IPS DF 6.9 (cell line): ENCODE measurements around the gene BCAR3.
"Not testable (repeated sequence)": the region's sequence is repeated elsewhere in the genome, so short reads cannot be mapped to it uniquely, and the experiment has no call there.

ENCODE experiments used
- DNase-seq: peaks from one replicate; pipeline ENCODE4 v3.0.0-alpha.2; 2013; ENCODE audit warnings: low read depth, low spot score
- H3K27ac ChIP-seq: one replicate; pipeline ENCODE4 v1.5.1; 2013; ENCODE audit warnings: low read length, control low read depth
- H3K27me3 ChIP-seq: 2 replicates; pipeline ENCODE4 v1.6.1; 2013; ENCODE audit warnings: mild to moderate bottlenecking, low read length; ENCODE audit not compliant: control insufficient read depth, insufficient read depth
- H3K36me3 ChIP-seq: 2 replicates; pipeline ENCODE4 v1.6.1; 2013; ENCODE audit warnings: low read length; ENCODE audit not compliant: control insufficient read depth, insufficient read depth
- H3K4me1 ChIP-seq: 2 replicates; pipeline ENCODE4 v1.6.1; 2013; ENCODE audit warnings: low read length; ENCODE audit not compliant: control insufficient read depth, insufficient read depth
- H3K4me3 ChIP-seq: 2 replicates; pipeline ENCODE4 v1.5.1; 2013; ENCODE audit warnings: mild to moderate bottlenecking, low read length
- H3K9me3 ChIP-seq: 2 replicates; pipeline ENCODE4 v1.6.1; 2013; ENCODE audit warnings: low read length, inconsistent platforms; ENCODE audit not compliant: control insufficient read depth, insufficient read depth
- WGBS: extraction: QIAGEN DNeasy Blood & Tissue Kit; methylation state at CpG from one replicate; pipeline ENCODE4 v1.1.7; 2013; ENCODE audit warnings: mixed read lengths, missing lambda C conversion rate; ENCODE audit not compliant: insufficient read length, insufficient coverage; 5-methylcytosine and 5-hydroxymethylcytosine counted together

BCAR3 gene

DNA sequence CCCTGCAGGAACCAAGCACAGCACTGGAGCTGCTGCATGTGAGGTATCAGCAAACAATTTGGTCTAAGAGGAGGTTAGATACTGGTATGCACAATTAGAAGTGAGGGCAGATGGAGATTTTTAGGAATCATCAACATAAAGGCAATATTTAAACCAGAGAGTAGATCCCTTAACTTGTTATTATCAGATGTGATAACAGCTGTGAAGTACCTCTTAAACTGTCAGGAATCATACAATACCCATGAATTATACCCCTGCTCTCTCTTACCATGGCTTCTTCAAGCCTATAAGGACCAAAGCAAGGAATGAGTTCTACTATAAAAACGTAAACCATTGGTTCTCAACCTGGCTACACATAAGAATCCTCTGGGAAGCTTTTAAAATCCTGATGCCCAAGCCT is 3.9 kb downstream of the BCAR3 start:
- DNase-seq, result no peak
- Histone ChIP-seq H3K27me3 (no peaks in the 10 kb centered on the region), H3K36me3 (peaks cover 2% of the 10 kb centered on the region; the same call in 1 of the 2 replicates), H3K27ac (no peak overlapping the region), H3K4me1 (peaks cover 3% of the 10 kb centered on the region; the same call in 1 of the 2 replicates), H3K4me3 (no peak overlapping the region), H3K9me3 (no peaks in the 10 kb centered on the region)
- no CpG with 5 or more reads among the region's 1 CpG for WGBS

DNA sequence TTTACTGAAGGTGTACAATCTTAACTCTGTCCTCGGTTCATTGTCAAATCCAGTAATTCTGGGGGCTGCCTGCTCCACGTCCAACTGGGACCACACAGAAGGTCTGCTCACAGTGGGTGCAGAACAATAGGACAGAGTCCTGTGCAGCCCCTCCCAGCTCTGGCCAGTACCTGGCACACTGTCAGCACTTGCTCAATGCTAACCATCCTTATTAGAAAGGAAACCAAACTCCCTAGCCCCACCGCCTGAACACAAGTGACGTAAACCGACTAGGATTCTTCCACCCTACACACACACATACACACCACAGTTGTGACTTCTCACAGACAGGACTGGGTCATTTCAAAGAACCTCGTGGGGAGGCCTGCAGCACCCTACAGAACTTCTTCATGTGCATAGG is 5.2 kb downstream of the BCAR3 start:
- Histone ChIP-seq H3K4me3 (no peak overlapping the region), H3K9me3 (no peaks in the 10 kb centered on the region), H3K36me3 (peaks cover 2% of the 10 kb centered on the region; the same call in 1 of the 2 replicates), H3K27me3 (no peaks in the 10 kb centered on the region), H3K4me1 (peaks cover 3% of the 10 kb centered on the region; the same call in 1 of the 2 replicates), H3K27ac (no peak overlapping the region)
- no CpG with 5 or more reads among the region's 6 CpGs for WGBS
- no peak for DNase-seq

DNA sequence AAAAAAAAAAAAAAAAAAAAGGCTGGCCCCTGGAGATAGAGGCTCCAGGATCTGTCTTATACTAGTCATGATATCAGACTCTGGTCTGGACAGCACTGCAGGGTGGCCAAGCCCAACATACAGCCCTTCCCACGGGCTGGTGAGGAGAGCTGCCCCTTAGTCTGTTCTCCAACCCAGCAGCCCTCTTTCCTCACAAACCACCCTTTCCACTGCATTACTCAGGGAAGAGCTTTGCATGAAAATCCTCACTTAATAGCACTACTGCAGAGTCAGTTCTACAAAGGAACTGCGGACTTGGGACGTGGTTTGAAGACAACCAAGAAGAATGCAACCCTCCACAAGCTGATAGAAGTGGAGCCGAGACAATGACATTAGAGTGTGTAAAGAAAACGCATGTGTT is 5.7 kb downstream of the BCAR3 start:
- H3K27ac ChIP-seq, result no peak overlapping the region
- no peak for DNase-seq
- H3K27me3 ChIP-seq, result no peaks in the 10 kb centered on the region
- H3K4me3 ChIP-seq, result no peak overlapping the region
- no CpG with 5 or more reads among the region's 5 CpGs for WGBS
- no peaks in the 10 kb centered on the region for H3K9me3 ChIP-seq
- H3K36me3 ChIP-seq, result peaks cover 2% of the 10 kb centered on the region; the same call in 1 of the 2 replicates
- H3K4me1 ChIP-seq, result peaks cover 3% of the 10 kb centered on the region; the same call in 1 of the 2 replicates

DNA sequence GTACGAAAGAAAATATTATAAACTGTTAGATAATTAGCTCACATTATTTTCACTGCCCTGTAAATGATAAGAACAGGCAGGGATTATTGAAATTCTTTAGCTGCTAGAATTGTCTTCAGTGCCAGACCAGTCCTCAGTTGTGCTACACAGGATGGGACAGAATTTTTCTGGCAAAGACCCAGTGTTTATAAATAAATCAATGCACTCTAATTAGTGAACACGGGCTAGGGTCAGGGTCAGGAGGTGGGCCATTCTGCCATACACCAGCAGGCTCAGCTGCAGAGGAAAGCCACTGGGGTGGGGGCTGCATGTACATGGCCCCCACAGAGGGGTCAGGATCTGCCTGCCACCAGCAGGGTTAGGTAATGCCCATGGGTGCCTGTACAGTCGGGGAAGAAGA is 6.4 kb downstream of the BCAR3 start:
- no peaks in the 10 kb centered on the region for H3K27me3 ChIP-seq
- H3K36me3 ChIP-seq, result peaks cover 2% of the 10 kb centered on the region; the same call in 1 of the 2 replicates
- DNase-seq, result no peak
- no CpG with 5 or more reads among the region's 3 CpGs for WGBS
- H3K4me1 ChIP-seq, result peaks cover 2% of the 10 kb centered on the region; the same call in 1 of the 2 replicates
- H3K27ac ChIP-seq, result no peak overlapping the region
- H3K9me3 ChIP-seq, result no peaks in the 10 kb centered on the region
- H3K4me3 ChIP-seq, result no peak overlapping the region

DNA sequence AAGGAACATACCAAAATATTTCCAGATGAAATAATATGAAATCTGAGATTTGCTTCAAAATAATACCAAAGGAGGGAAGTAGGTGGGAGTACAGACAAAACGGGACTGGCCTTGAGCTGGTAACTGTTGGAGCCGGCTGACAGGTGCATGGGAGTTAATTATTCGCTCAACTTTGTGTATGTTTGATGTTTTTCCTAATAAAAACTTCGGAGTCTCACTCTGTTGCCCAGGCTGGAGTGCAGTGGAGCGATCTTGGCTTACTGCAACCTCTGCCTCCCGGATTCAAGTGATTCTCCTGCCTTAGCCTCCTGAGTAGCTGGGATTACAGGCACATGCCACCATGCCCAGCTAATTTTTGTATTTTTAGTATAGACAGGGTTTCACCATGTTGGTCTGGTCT is 7.6 kb downstream of the BCAR3 start:
- no CpG with 5 or more reads among the region's 6 CpGs for WGBS
- not testable (repeated sequence) for H3K27ac ChIP-seq, H3K9me3 ChIP-seq, DNase-seq, H3K4me3 ChIP-seq, H3K36me3 ChIP-seq, H3K4me1 ChIP-seq, H3K27me3 ChIP-seq

DNA sequence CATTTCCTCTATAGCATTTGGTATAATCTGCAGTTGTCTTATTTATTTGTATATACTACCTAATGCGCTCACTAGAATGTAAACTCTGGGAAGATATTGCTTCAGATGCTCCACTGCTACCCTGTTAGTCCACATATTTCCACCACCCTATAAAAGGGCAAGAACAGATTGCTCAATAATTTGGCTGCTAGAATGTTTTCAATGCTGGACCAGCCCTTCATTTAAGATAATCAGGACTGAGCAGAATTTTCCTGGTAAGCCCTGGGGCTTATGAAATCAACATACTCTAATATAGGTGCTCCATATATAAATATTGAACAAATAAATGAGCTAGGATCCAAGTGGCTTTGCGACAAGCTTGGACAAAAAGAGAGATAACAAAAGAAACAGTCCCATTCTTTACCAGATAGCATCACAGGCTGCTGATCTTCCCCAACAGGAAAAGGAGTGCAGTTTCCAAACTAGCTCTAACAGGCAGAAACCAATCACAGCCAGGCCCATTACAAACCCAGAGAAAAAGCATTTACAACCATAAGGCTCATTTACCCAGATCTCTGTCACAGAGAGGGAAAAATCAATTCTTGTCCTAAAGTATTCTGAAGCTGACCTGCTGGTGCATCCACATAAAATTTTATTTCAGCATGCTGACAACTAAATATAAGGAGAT is 8.3 kb downstream of the BCAR3 start:
- H3K9me3 ChIP-seq, result no peaks in the 10 kb centered on the region

DNA sequence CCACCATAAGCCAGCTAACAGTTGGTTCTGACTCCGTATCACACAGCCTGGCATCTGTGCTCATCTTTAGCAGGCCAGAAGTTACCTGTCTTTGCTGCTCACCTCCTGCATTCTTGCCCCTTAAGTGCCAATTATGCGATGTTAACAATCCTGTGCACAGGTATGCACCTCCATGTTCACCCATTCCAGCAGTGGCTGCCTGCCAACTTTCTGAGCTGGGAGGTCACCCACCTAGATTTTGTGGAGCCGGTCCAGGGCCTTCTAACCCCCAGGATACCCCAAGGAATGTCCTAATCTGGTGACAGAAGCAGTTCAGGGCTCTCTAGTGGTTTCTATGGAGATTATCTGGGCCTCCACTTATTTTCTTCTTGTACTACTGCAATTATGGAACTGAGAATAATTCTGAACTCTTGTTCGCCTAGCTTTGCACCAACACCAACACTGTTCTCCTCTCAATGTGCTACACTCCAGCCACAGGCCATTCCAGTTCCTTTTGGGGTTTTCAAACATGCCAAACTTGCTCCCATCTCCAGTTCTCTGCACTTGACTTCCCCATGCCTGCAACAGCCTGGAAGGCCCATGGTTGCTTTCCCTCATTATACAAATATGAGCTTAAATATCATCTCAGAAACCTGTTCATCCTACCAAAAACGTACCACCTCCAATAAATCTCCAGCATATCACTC is 9.0 kb downstream of the BCAR3 start:
- WGBS, result 100% methylated on average over 1 of the region's 5 CpGs
- no peak overlapping the region for H3K27ac ChIP-seq

More for the DNA sequence above, 8.3 kb downstream of the BCAR3 start:
- Histone ChIP-seq H3K4me3 (no peak overlapping the region), H3K4me1 (no peaks in the 10 kb centered on the region), H3K36me3 (peaks cover 2% of the 10 kb centered on the region; the same call in 1 of the 2 replicates), H3K27ac (no peak overlapping the region), H3K27me3 (no peaks in the 10 kb centered on the region)
- no CpG with 5 or more reads among the region's 2 CpGs for WGBS
- no peak for DNase-seq

DNA sequence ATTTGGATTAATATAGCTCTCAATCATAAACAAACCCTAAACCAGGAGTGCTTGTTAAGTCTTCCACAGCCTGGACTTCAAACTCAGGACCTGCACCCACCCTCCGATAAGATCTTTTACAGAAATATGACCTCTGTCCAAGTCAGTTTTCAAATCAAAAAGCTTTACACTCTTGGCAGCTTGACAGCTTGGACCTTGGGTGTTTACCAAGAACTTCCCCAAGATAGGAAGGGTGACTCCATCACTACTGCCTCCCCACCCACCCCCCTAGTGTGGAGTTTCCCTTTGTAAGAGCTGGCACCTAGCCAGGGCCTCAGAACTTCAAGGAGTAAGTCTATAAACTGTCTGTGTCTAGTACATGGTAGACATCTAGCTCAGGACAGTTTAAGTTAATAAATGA is 9.6 kb downstream of the BCAR3 start:
- Histone ChIP-seq H3K27me3 (no peaks in the 10 kb centered on the region), H3K4me3 (no peak overlapping the region), H3K9me3 (no peaks in the 10 kb centered on the region), H3K36me3 (peaks cover 2% of the 10 kb centered on the region; the same call in 1 of the 2 replicates), H3K27ac (no peak overlapping the region), H3K4me1 (peaks cover under 1% of the 10 kb centered on the region)
- no CpG with 5 or more reads among the region's 1 CpG for WGBS
- DNase-seq, result no peak

More for the DNA sequence above, 9.0 kb downstream of the BCAR3 start:
- Histone ChIP-seq H3K36me3 (peaks cover 2% of the 10 kb centered on the region; the same call in 1 of the 2 replicates), H3K9me3 (no peaks in the 10 kb centered on the region), H3K4me1 (no peaks in the 10 kb centered on the region), H3K27me3 (no peaks in the 10 kb centered on the region), H3K4me3 (no peak overlapping the region)
- no peak for DNase-seq

DNA sequence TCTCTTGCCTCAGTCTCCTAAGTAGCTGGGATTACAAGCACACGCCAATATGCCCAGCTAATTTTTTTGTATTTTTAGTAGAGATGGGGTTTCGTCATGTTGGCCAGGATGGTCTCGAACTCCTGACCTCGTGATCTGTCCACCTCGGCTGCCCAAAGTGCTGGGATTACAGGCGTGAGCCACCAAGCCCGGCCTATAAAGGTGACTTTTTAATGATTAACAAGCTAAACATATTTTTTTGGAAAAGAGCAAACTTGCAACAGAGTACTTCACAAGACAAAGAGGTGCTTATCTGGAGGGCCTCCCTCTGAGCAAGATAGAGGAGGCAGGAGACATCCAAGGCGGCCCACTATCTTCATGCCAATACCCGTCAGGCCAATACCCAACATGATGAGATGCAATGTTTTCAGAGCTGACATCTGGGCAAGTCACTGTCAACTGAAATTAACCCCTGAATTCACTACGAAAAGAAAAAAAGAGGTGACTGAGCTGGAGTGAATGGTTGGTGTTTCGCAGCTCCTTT is 10.5 kb downstream of the BCAR3 start:
- Histone ChIP-seq H3K36me3 (peaks cover 2% of the 10 kb centered on the region; the same call in 1 of the 2 replicates), H3K9me3 (no peaks in the 10 kb centered on the region), H3K4me1 (peaks cover 3% of the 10 kb centered on the region), H3K27ac (no peak overlapping the region), H3K4me3 (no peak overlapping the region), H3K27me3 (no peaks in the 10 kb centered on the region)
- no CpG with 5 or more reads among the region's 11 CpGs for WGBS
- no peak for DNase-seq

DNA sequence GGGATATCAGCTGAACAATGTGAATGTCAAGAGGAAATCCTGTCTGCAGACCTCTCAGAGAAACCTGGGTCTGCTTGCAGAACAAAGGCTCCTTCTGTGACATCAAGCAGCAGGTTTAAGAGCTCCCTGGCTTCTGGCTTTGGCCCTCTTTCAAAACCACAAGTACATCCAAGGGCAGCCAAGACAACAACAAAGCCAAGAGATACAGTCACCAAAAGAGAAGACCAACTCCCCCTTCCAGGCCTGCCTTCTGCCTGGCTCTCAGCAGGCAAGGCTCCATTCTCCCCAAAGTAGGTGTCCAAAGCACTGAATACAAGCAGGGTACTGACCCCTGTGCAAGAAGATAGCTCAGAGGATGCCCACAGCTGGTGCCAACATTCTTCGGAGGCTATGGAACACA is 11.5 kb downstream of the BCAR3 start:
- Histone ChIP-seq H3K4me1 (peaks cover 3% of the 10 kb centered on the region), H3K9me3 (no peaks in the 10 kb centered on the region), H3K4me3 (no peak overlapping the region), H3K27ac (no peak overlapping the region), H3K36me3 (peaks cover 2% of the 10 kb centered on the region; the same call in 1 of the 2 replicates), H3K27me3 (no peaks in the 10 kb centered on the region)
- WGBS, result no CpG with 5 or more reads among the region's 1 CpG
- no peak for DNase-seq
